ENCODE data around the gene DCDC2B. TPM values are rescaled to one million over a fixed set of nuclear protein-coding genes. Genes with fewer than 3 reads are reported as not detected.

Gene DCDC2B
- total and polyA plus RNA-seq, 9 of the 15 experiments (the other 6 are each of a cell fraction or from before 2014, with no cell fraction given), result not detected

DNA sequence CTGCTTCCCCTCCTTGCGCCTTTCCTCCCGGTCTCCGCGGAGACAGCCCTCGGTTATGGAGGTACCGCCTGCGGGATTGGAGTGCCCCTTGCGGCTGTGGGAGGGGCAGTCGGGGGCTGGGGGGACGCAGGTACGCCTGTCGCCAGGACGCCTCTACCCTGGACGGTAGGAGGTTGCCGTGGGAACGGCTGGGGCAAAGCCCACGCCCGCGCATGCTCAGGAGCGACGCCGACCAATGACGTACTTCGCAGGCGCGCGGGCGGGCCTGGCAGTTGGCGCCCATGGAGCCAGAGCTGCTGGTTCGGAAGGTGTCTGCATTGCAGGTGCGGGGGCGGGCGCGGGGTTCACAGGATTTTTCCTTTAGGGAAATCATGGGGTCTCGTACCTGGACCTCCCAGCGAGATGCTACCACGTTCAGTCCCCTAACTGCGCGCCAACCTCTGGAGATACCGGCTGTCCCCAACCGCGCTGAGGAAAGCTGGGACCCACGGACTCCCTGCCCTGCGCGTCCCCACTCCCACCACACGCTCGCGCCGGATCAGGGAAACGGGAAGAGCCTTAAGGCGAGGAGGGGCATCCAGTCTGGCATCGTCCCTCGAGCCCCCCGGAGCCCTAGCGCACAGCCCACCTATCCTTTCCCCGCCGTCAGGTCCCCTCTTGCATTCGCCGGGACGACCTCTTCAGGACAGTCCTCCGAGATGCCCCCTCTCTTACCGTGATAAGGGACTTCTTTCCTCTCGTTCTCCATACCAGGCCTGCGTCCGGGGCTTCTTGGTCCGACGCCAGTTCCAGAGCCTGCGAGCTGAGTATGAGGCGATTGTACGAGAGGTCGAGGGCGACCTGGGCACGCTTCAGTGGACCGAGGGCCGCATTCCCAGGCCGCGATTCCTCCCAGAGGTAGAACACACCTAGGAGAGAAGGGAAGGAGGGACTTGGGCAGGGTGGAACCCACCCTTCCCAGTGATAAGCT is 3.2 kb upstream of the DCDC2B start, which contains the start of gene IQCC (continued):
- TF ChIP-seq, protein P1, sequence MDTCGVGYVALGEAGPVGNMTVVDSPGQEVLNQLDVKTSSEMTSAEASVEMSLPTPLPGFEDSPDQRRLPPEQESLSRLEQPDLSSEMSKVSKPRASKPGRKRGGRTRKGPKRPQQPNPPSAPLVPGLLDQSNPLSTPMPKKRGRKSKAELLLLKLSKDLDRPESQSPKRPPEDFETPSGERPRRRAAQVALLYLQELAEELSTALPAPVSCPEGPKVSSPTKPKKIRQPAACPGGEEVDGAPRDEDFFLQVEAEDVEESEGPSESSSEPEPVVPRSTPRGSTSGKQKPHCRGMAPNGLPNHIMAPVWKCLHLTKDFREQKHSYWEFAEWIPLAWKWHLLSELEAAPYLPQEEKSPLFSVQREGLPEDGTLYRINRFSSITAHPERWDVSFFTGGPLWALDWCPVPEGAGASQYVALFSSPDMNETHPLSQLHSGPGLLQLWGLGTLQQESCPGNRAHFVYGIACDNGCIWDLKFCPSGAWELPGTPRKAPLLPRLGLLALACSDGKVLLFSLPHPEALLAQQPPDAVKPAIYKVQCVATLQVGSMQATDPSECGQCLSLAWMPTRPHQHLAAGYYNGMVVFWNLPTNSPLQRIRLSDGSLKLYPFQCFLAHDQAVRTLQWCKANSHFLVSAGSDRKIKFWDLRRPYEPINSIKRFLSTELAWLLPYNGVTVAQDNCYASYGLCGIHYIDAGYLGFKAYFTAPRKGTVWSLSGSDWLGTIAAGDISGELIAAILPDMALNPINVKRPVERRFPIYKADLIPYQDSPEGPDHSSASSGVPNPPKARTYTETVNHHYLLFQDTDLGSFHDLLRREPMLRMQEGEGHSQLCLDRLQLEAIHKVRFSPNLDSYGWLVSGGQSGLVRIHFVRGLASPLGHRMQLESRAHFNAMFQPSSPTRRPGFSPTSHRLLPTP (IDR thresholded peaks at IDR 0.05; ENCODE audit: borderline replicate concordance, extremely low read depth, insufficient read length), result no peak
- TF ChIP-seq CCNT2 (IDR thresholded peaks at IDR 0.05; ENCODE audit: borderline replicate concordance, extremely low read depth, insufficient read length, low read depth, low read length), result peak; percentile 89
- TF ChIP-seq PHF20 (IDR thresholded peaks at IDR 0.05; ENCODE audit: partially characterized antibody), result peak; percentile 98
- TF ChIP-seq, protein P2, sequence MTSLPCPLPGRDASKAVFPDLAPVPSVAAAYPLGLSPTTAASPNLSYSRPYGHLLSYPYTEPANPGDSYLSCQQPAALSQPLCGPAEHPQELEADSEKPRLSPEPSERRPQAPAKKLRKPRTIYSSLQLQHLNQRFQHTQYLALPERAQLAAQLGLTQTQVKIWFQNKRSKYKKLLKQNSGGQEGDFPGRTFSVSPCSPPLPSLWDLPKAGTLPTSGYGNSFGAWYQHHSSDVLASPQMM (CRISPR knock-in tag; IDR thresholded peaks at IDR 0.05), result no peak
- TF ChIP-seq ZSCAN29 (IDR thresholded peaks at IDR 0.05), result no peak
- TF ChIP-seq, protein P3, sequence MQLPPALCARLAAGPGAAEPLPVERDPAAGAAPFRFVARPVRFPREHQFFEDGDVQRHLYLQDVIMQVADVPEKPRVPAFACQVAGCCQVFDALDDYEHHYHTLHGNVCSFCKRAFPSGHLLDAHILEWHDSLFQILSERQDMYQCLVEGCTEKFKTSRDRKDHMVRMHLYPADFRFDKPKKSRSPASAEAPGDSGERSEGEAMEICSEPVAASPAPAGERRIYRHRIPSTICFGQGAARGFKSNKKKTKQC (CRISPR knock-in tag; IDR thresholded peaks at IDR 0.05), result peak; percentile 86; the same call in 1 of the 2 replicates
- TF ChIP-seq, protein P4, sequence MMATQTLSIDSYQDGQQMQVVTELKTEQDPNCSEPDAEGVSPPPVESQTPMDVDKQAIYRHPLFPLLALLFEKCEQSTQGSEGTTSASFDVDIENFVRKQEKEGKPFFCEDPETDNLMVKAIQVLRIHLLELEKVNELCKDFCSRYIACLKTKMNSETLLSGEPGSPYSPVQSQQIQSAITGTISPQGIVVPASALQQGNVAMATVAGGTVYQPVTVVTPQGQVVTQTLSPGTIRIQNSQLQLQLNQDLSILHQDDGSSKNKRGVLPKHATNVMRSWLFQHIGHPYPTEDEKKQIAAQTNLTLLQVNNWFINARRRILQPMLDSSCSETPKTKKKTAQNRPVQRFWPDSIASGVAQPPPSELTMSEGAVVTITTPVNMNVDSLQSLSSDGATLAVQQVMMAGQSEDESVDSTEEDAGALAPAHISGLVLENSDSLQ (IDR thresholded peaks at IDR 0.05), result no peak; the same call in 1 of the 2 replicates
- peak; percentile 41 for TF ChIP-seq CHD1 (IDR thresholded peaks at IDR 0.05; ENCODE audit: low read length)
- TF ChIP-seq, protein P5, sequence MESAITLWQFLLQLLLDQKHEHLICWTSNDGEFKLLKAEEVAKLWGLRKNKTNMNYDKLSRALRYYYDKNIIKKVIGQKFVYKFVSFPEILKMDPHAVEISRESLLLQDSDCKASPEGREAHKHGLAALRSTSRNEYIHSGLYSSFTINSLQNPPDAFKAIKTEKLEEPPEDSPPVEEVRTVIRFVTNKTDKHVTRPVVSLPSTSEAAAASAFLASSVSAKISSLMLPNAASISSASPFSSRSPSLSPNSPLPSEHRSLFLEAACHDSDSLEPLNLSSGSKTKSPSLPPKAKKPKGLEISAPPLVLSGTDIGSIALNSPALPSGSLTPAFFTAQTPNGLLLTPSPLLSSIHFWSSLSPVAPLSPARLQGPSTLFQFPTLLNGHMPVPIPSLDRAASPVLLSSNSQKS (CRISPR knock-in tag; IDR thresholded peaks at IDR 0.05), result no peak
- TF ChIP-seq, protein P6, sequence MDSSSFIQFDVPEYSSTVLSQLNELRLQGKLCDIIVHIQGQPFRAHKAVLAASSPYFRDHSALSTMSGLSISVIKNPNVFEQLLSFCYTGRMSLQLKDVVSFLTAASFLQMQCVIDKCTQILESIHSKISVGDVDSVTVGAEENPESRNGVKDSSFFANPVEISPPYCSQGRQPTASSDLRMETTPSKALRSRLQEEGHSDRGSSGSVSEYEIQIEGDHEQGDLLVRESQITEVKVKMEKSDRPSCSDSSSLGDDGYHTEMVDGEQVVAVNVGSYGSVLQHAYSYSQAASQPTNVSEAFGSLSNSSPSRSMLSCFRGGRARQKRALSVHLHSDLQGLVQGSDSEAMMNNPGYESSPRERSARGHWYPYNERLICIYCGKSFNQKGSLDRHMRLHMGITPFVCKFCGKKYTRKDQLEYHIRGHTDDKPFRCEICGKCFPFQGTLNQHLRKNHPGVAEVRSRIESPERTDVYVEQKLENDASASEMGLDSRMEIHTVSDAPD (CRISPR knock-in tag; IDR thresholded peaks at IDR 0.05), result no peak
- peak; percentile 94 for TF ChIP-seq E2F3 (CRISPR knock-in tag; IDR thresholded peaks at IDR 0.05)
- no peak for TF ChIP-seq ZNF766 (CRISPR knock-in tag; conservative IDR thresholded peaks at IDR 0.05)
- no peak for TF ChIP-seq HLTF (IDR thresholded peaks at IDR 0.05)
- no peak for TF ChIP-seq HNRNPK (IDR thresholded peaks at IDR 0.05; ENCODE audit: low read depth, low read length, poor library complexity, severe bottlenecking)
- TF ChIP-seq SP1 (CRISPR knock-in tag; IDR thresholded peaks at IDR 0.05), result no peak; the same call in 1 of the 2 replicates
- no peak for TF ChIP-seq KLF1 (tag; IDR thresholded peaks at IDR 0.05)
- TF ChIP-seq, protein P7, sequence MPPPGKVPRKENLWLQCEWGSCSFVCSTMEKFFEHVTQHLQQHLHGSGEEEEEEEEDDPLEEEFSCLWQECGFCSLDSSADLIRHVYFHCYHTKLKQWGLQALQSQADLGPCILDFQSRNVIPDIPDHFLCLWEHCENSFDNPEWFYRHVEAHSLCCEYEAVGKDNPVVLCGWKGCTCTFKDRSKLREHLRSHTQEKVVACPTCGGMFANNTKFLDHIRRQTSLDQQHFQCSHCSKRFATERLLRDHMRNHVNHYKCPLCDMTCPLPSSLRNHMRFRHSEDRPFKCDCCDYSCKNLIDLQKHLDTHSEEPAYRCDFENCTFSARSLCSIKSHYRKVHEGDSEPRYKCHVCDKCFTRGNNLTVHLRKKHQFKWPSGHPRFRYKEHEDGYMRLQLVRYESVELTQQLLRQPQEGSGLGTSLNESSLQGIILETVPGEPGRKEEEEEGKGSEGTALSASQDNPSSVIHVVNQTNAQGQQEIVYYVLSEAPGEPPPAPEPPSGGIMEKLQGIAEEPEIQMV (tag; conservative IDR thresholded peaks at IDR 0.05; ENCODE audit: low read depth), result no peak

Measured in K562 (cell line).